Measurements from ENCODE around the gene RAB36.

- TF ChIP-seq, protein P1, sequence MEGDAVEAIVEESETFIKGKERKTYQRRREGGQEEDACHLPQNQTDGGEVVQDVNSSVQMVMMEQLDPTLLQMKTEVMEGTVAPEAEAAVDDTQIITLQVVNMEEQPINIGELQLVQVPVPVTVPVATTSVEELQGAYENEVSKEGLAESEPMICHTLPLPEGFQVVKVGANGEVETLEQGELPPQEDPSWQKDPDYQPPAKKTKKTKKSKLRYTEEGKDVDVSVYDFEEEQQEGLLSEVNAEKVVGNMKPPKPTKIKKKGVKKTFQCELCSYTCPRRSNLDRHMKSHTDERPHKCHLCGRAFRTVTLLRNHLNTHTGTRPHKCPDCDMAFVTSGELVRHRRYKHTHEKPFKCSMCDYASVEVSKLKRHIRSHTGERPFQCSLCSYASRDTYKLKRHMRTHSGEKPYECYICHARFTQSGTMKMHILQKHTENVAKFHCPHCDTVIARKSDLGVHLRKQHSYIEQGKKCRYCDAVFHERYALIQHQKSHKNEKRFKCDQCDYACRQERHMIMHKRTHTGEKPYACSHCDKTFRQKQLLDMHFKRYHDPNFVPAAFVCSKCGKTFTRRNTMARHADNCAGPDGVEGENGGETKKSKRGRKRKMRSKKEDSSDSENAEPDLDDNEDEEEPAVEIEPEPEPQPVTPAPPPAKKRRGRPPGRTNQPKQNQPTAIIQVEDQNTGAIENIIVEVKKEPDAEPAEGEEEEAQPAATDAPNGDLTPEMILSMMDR (IDR thresholded peaks at IDR 0.05) = no peak
- no peak for TF ChIP-seq POLR2A (IDR thresholded peaks at IDR 0.05)
These were observed 61.6 kb downstream of the RAB36 start for GRCh38 chr22:23206915-23207314.
